Measurements from ENCODE around the gene PROCA1. TPM values are rescaled to one million over a fixed set of nuclear protein-coding genes. Genes with fewer than 3 reads are reported as not detected.

PROCA1 gene
- polyA plus RNA-seq, 1 of the 3 experiments (the other 2 are of a cell fraction): 7.1 TPM

DNA sequence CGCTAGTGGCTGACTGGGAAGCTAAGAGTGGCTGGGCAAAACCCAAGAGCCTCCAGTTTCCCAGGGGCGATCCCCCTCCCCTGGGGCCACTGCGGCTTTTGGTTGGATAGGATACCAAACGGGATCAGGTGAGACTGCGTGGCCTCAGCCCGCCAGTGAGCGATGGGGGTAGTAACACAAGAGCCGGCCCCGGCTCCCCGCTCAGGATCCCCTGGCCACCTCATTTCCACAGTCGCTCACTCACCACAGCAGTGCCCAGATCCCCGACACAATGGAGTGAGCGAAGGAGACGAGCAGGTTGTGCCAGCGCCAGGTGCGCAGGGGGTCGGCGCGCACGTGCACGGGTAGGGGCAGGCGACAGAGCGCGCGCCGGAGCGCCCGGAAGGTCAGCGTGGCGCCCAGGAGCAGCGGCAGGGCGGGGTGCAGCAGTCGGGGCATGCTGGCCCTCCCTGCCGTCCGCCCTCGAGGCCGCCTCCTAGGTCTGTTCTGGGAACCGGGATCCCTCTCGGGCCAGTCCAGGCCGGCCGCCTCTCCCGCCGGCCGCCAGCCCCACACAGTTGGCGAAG, 14.1 kb upstream of the PROCA1 start:
- no peaks in the 10 kb centered on the region for H3K27me3 ChIP-seq (ENCODE audit: insufficient read depth)
- peaks cover 35 to 37% of the 10 kb centered on the region in 2 experiments for H3K36me3 ChIP-seq (replicated peaks in 1 of 2; ENCODE audit: control insufficient read depth in 1 of 2, insufficient read depth in 2 of 2, low read length in 1 of 2)
- DNase-seq: no peak
- H3K27ac ChIP-seq (ENCODE audit: low read depth in 2 of 2, low read length in 1 of 2): peak overlapping the region; percentile 72 to 88
- H2AFZ ChIP-seq (ENCODE audit: low read depth): 0 out of 2 replicates have a peak overlapping the region, but pooled peaks have one; percentile 11
- H4K20me1 ChIP-seq (ENCODE audit: insufficient read depth): peaks cover 35% of the 10 kb centered on the region
- CTCF ChIA-PET: interaction anchor here (0.8 to 11.1 kb wide), 30 partner anchors 9 to 565 kb away, joined by 3 to 612 read pairs (median 8); partner anchors contain the start of genes BLTP2, DHRS13, FLOT2 and PHF12
- peak overlapping the region; percentile 54 to 67 for H3K4me3 ChIP-seq (ENCODE audit: low read depth in 2 of 2, low read length in 1 of 2)
- H3F3A ChIP-seq (replicated peaks; ENCODE audit: insufficient read depth): peaks cover 71% of the 10 kb centered on the region
- POLR2A ChIA-PET: interaction anchor here (1.0 to 4.5 kb wide), 6 partner anchors 18 to 240 kb away, joined by 3 to 90 read pairs (median 8); partner anchors contain the start of gene TRAF4
- peak overlapping the region; percentile 99 for H3K4me2 ChIP-seq
- no peak for TF ChIP-seq TEAD4 (IDR thresholded peaks at IDR 0.05; ENCODE audit: borderline replicate concordance, insufficient read depth)
- peak; percentile 62 for TF ChIP-seq TAF1 (IDR thresholded peaks at IDR 0.05; ENCODE audit: borderline replicate concordance, low read depth, low read length)
- peak; percentile 71 for TF ChIP-seq MXI1 (IDR thresholded peaks at IDR 0.05; ENCODE audit: low read depth, low read length)
- 0 out of 2 replicates have a peak, but pooled peaks have one; percentile 18 for TF ChIP-seq JUND (IDR thresholded peaks at IDR 0.05)
- no peak for TF ChIP-seq TCF12 (IDR thresholded peaks at IDR 0.05)
- TF ChIP-seq RAD21 (IDR thresholded peaks at IDR 0.05; ENCODE audit: low read length): no peak
- peak; percentile 43; the same call in 1 of the 2 replicates for TF ChIP-seq SIN3A (IDR thresholded peaks at IDR 0.05; ENCODE audit: borderline replicate concordance, low read depth, low read length)
- TF ChIP-seq MEF2A (IDR thresholded peaks at IDR 0.05; ENCODE audit: borderline replicate concordance, low read depth): no peak
- peak; percentile 23; the same call in 1 of the 2 replicates for TF ChIP-seq NRF1 (IDR thresholded peaks at IDR 0.05; ENCODE audit: low read depth, low read length)
- TF ChIP-seq, protein P1, sequence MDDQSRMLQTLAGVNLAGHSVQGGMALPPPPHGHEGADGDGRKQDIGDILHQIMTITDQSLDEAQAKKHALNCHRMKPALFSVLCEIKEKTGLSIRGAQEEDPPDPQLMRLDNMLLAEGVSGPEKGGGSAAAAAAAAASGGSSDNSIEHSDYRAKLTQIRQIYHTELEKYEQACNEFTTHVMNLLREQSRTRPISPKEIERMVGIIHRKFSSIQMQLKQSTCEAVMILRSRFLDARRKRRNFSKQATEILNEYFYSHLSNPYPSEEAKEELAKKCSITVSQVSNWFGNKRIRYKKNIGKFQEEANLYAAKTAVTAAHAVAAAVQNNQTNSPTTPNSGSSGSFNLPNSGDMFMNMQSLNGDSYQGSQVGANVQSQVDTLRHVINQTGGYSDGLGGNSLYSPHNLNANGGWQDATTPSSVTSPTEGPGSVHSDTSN (IDR thresholded peaks at IDR 0.05): peak; percentile 3
- no peak for TF ChIP-seq FOXJ3 (CRISPR knock-in tag; IDR thresholded peaks at IDR 0.05)
- TF ChIP-seq POLR2AphosphoS5 (IDR thresholded peaks at IDR 0.05; ENCODE audit: low read depth, low read length): peak; percentile 27
- no peak for TF ChIP-seq RFX5 (IDR thresholded peaks at IDR 0.05; ENCODE audit: low read length)
- TF ChIP-seq, protein P2, sequence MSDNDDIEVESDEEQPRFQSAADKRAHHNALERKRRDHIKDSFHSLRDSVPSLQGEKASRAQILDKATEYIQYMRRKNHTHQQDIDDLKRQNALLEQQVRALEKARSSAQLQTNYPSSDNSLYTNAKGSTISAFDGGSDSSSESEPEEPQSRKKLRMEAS (IDR thresholded peaks at IDR 0.05; ENCODE audit: low read depth): peak; percentile 60; the same call in 1 of the 2 replicates
- 6% methylated on average over 9 of the region's 45 CpGs for WGBS (ENCODE audit: low lambda C conversion rate)
- H3K9me2 ChIP-seq: no peaks in the 10 kb centered on the region
- H3K9me3 ChIP-seq: no peaks in the 10 kb centered on the region
- peaks cover 16 to 42% of the 10 kb centered on the region in 2 experiments for H3K4me1 ChIP-seq (ENCODE audit: control insufficient read depth in 1 of 2, insufficient read depth in 2 of 2, low read depth in 1 of 2, low read length in 1 of 2)
- H3K9ac ChIP-seq: peak overlapping the region; percentile 71; the same call in 1 of the 2 replicates
- peaks cover 26% of the 10 kb centered on the region for H3K79me2 ChIP-seq (ENCODE audit: insufficient read depth)

DNA sequence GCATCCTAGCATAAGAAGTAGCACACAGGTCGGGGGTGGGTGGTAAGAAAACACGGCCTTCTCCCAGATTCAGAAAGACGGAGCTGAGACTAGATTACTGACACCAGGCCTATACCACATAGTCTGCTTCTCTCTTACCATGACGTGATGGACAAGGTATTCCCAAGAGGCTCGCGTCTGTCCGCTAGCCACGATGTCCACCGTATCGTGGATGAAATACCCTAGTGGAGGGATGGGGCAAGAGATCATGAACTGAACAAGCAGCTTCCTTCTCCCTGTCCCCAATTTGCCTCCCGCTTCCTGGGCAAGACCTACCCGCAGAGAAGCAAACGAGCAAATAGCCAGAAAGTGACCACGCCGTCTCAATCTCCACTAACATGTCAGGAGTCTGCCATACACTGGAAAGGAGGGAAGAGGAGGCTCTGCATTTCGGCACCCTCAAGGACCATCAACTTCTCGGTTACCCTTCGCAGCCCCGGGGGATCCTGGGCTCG, 13.5 kb upstream of the PROCA1 start:
- Histone ChIP-seq H3K4me1 (ENCODE audit: control insufficient read depth in 1 of 2, insufficient read depth in 2 of 2, low read depth in 1 of 2, low read length in 1 of 2) (peaks cover 16 to 42% of the 10 kb centered on the region in 2 experiments), H3K4me2 (peak overlapping the region; percentile 99), H2AFZ (ENCODE audit: low read depth) (no peak overlapping the region), H3F3A (replicated peaks; ENCODE audit: insufficient read depth) (peaks cover 73% of the 10 kb centered on the region), H3K9me3 (no peaks in the 10 kb centered on the region), H3K27me3 (ENCODE audit: insufficient read depth) (no peaks in the 10 kb centered on the region), H4K20me1 (ENCODE audit: insufficient read depth) (peaks cover 36% of the 10 kb centered on the region), H3K9me2 (no peaks in the 10 kb centered on the region), H3K4me3 (ENCODE audit: low read depth in 2 of 2, low read length in 1 of 2) (peak overlapping the region; percentile 54 to 67), H3K9ac (peak overlapping the region; percentile 71; the same call in 1 of the 2 replicates), H3K27ac (ENCODE audit: low read depth in 2 of 2, low read length in 1 of 2) (peak overlapping the region; percentile 72 to 88), H3K36me3 (replicated peaks in 1 of 2; ENCODE audit: control insufficient read depth in 1 of 2, insufficient read depth in 2 of 2, low read length in 1 of 2) (peaks cover 38 to 41% of the 10 kb centered on the region in 2 experiments), H3K79me2 (ENCODE audit: insufficient read depth) (peaks cover 31% of the 10 kb centered on the region)
- CTCF ChIA-PET: interaction anchor here (0.8 to 11.1 kb wide), 15 partner anchors 9 to 391 kb away, joined by 3 to 612 read pairs (median 8); partner anchors contain the start of genes PHF12, PROCA1, SDF2 and SUPT6H
- POLR2A ChIA-PET: interaction anchor here (1.0 to 4.5 kb wide), 3 partner anchors 18 to 227 kb away, joined by 3 to 52 read pairs (median 4); partner anchors contain the start of gene TRAF4
- DNase-seq: no peak
- WGBS (ENCODE audit: low lambda C conversion rate): 50% methylated on average over 18 of the region's 20 CpGs
- TF ChIP-seq, protein P3, sequence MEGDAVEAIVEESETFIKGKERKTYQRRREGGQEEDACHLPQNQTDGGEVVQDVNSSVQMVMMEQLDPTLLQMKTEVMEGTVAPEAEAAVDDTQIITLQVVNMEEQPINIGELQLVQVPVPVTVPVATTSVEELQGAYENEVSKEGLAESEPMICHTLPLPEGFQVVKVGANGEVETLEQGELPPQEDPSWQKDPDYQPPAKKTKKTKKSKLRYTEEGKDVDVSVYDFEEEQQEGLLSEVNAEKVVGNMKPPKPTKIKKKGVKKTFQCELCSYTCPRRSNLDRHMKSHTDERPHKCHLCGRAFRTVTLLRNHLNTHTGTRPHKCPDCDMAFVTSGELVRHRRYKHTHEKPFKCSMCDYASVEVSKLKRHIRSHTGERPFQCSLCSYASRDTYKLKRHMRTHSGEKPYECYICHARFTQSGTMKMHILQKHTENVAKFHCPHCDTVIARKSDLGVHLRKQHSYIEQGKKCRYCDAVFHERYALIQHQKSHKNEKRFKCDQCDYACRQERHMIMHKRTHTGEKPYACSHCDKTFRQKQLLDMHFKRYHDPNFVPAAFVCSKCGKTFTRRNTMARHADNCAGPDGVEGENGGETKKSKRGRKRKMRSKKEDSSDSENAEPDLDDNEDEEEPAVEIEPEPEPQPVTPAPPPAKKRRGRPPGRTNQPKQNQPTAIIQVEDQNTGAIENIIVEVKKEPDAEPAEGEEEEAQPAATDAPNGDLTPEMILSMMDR (IDR thresholded peaks at IDR 0.05): peak; percentile 25; the same call in 1 of the 2 replicates
- TF ChIP-seq TAF1 (IDR thresholded peaks at IDR 0.05; ENCODE audit: borderline replicate concordance, low read depth, low read length) (no peak), FOSL2 (IDR thresholded peaks at IDR 0.05; ENCODE audit: borderline replicate concordance, low read depth) (no peak), CHD2 (IDR thresholded peaks at IDR 0.05; ENCODE audit: low read length, partially characterized antibody) (peak; percentile 11), POLR2AphosphoS5 (IDR thresholded peaks at IDR 0.05; ENCODE audit: low read depth, low read length) (peak; percentile 40; the same call in 1 of the 2 replicates)
- TF ChIP-seq, protein P1 (IDR thresholded peaks at IDR 0.05): peak; percentile 54; the same call in 1 of the 2 replicates
